Medulla oblongata (tissue), 1 donor: ENCODE data around the gene C1orf105.

Source experiments
- DNase-seq: peaks from one replicate; pipeline ENCODE4 v3.0.0-alpha.2; 2015; ENCODE audit errors: extremely low spot score

Gene C1orf105

GRCh38 chr1:172397221-172397620, 23.3 kb upstream of the C1orf105 start:
- peak; percentile 46 for DNase-seq

GRCh38 chr1:172397633-172398032, 22.9 kb upstream of the C1orf105 start:
- DNase-seq = no peak

GRCh38 chr1:172398193-172398592, 22.3 kb upstream of the C1orf105 start:
- no peak for DNase-seq

GRCh38 chr1:172398970-172399755, 21.3 kb upstream of the C1orf105 start:
- DNase-seq = peak; percentile 85

GRCh38 chr1:172399756-172400721, 20.4 kb upstream of the C1orf105 start:
- DNase-seq = no peak

GRCh38 chr1:172400722-172401105, 19.8 kb upstream of the C1orf105 start:
- no peak for DNase-seq

GRCh38 chr1:172401477-172401876, 19.0 kb upstream of the C1orf105 start:
- DNase-seq = no peak

- DNase-seq = no peak
These were observed 18.6 kb upstream of the C1orf105 start for GRCh38 chr1:172401892-172402291.

GRCh38 chr1:172402878-172403569, 17.5 kb upstream of the C1orf105 start:
- DNase-seq = no peak

- no peak for DNase-seq
These were observed 16.4 kb upstream of the C1orf105 start for GRCh38 chr1:172404121-172404520.

GRCh38 chr1:172405912-172406311, 14.6 kb upstream of the C1orf105 start:
- DNase-seq = no peak

GRCh38 chr1:172406968-172407367, 13.5 kb upstream of the C1orf105 start:
- DNase-seq = no peak

GRCh38 chr1:172408958-172409357, 11.5 kb upstream of the C1orf105 start:
- DNase-seq = no peak

GRCh38 chr1:172410027-172410426, 10.5 kb upstream of the C1orf105 start:
- DNase-seq = no peak

- DNase-seq = no peak
These were observed 8.6 kb upstream of the C1orf105 start for GRCh38 chr1:172411791-172412338.

- DNase-seq = no peak
These were observed 6.2 kb upstream of the C1orf105 start for GRCh38 chr1:172414331-172414730.

GRCh38 chr1:172416496-172417035, 3.9 kb upstream of the C1orf105 start:
- DNase-seq = no peak

GRCh38 chr1:172417557-172417956, 2.9 kb upstream of the C1orf105 start:
- no peak for DNase-seq

GRCh38 chr1:172421974-172422604, 1.6 kb downstream of the C1orf105 start:
- DNase-seq = peak; percentile 64

- no peak for DNase-seq
These were observed 2.9 kb downstream of the C1orf105 start for GRCh38 chr1:172423336-172423735.

GRCh38 chr1:172425339-172425738, 4.9 kb downstream of the C1orf105 start:
- DNase-seq = no peak
